Keratinocyte (primary cell): ENCODE data around the gene ANXA3. TPM values are rescaled to one million over a fixed set of nuclear protein-coding genes. Genes with fewer than 3 reads are reported as not detected.

Experiments used
- DNase-seq: peaks from one replicate; pipeline ENCODE4 v3.0.0-alpha.2; 2011; ENCODE audit warnings: low read depth, missing footprints, low spot score
- FAIRE-seq: peaks from 2 replicates; lab custom pipeline; 2011; peaks lifted over from hg19 to GRCh38; lab: Jason Lieb, UNC
- H2AFZ ChIP-seq: 2 replicates; pipeline ENCODE4 v1.6.0; 2012; ENCODE audit warnings: low read length, control low read depth, inconsistent platforms; ENCODE audit not compliant: control insufficient read depth
- H3K27ac ChIP-seq: 2 replicates; pipeline ENCODE4 v1.5.1; 2011; ENCODE audit warnings: low read length; ENCODE audit not compliant: control insufficient read depth, insufficient read depth
- H3K27me3 ChIP-seq: 3 replicates; pipeline ENCODE4 v1.6.0; 2011; ENCODE audit warnings: low read length; ENCODE audit not compliant: control insufficient read depth, insufficient read depth; ENCODE audit errors: extremely low read depth
- H3K36me3 ChIP-seq, 2 experiments: 2 replicates in 1 of 2; 3 replicates in 1 of 2; pipeline ENCODE4 v1.5.1; 2011; ENCODE audit warnings: low read length in 2 of 2, mild to moderate bottlenecking in 1 of 2; ENCODE audit not compliant: control insufficient read depth in 2 of 2, insufficient read depth in 2 of 2; ENCODE audit errors: extremely low read depth in 1 of 2
- H3K4me1 ChIP-seq: 3 replicates; pipeline ENCODE4 v1.5.1; 2011; ENCODE audit warnings: low read length; ENCODE audit not compliant: control insufficient read depth, insufficient read depth; ENCODE audit errors: extremely low read depth
- H3K4me2 ChIP-seq: 3 replicates; pipeline ENCODE4 v1.6.0; 2011; ENCODE audit warnings: low read depth, low read length; ENCODE audit not compliant: control insufficient read depth, insufficient read depth; ENCODE audit errors: extremely low read depth
- H3K4me3 ChIP-seq, 3 experiments: fragments of 200-600 bp in 1 of 3; sonication (generic) in 1 of 3; 2 replicates in 2 of 3; 3 replicates in 1 of 3; pipeline ENCODE4 v1.5.1; 2011 to 2016; ENCODE audit warnings: low read length in 3 of 3, mild to moderate bottlenecking in 3 of 3, control low read depth in 2 of 3, inconsistent platforms in 1 of 3, low read depth in 1 of 3, mixed read lengths in 1 of 3, mixed run types in 1 of 3, moderate library complexity in 1 of 3; ENCODE audit not compliant: control insufficient read depth in 2 of 3, insufficient read depth in 2 of 3; ENCODE audit errors: extremely low read depth in 1 of 3
- H3K79me2 ChIP-seq: 2 replicates; pipeline ENCODE4 v1.6.0; 2012; ENCODE audit warnings: low read length; ENCODE audit not compliant: control insufficient read depth, insufficient read depth
- H3K9ac ChIP-seq: 3 replicates; pipeline ENCODE4 v1.6.0; 2011; ENCODE audit warnings: low read length; ENCODE audit not compliant: control insufficient read depth, insufficient read depth; ENCODE audit errors: extremely low read depth
- H3K9me1 ChIP-seq: 3 replicates; pipeline ENCODE4 v1.6.0; 2011; ENCODE audit warnings: low read length; ENCODE audit not compliant: control insufficient read depth, insufficient read depth; ENCODE audit errors: extremely low read depth
- H3K9me3 ChIP-seq: 2 replicates; pipeline ENCODE4 v1.5.1; 2012; ENCODE audit warnings: low read depth, low read length; ENCODE audit not compliant: control insufficient read depth
- H4K20me1 ChIP-seq: 3 replicates; pipeline ENCODE4 v1.6.0; 2011; ENCODE audit warnings: low read length; ENCODE audit not compliant: control insufficient read depth, insufficient read depth; ENCODE audit errors: extremely low read depth
- CTCF ChIP-seq, 3 experiments: IDR thresholded peaks in 1 of 3; conservative IDR thresholded peaks in 1 of 3; optimal IDR thresholded peaks in 1 of 3; 2 replicates in 2 of 3; 3 replicates in 1 of 3; pipeline versions ENCODE3 to v1.5.1; 2011; ENCODE audit warnings: low read length in 3 of 3, mild to moderate bottlenecking in 3 of 3, moderate library complexity in 2 of 3, control low read depth in 1 of 3, inconsistent platforms in 1 of 3; ENCODE audit not compliant: insufficient read depth in 2 of 3; ENCODE audit errors: extremely low read depth in 1 of 3
- EZH2 ChIP-seq: IDR thresholded peaks from one replicate; pipeline ENCODE4 v1.6.1; 2012; ENCODE audit warnings: inconsistent platforms, mild to moderate bottlenecking, low read length, moderate library complexity
- dilution Hi-C: fragments of 300-500 bp; cut with MboI; formaldehyde crosslinking; loops from one replicate; pipeline ENCODE4 v1.7.0; 2020; ENCODE audit warnings: low sequenced_read_pairs; ENCODE audit not compliant: extremely low pct_ligation_motif_present
- polyA plus RNA-seq, 5 experiments: library from polyadenylated mRNA; depleted of rRNA in 3 of 5; stranded (reverse) in 3 of 5; stranded (forward) in 1 of 5; unstranded in 1 of 5; fragments of >200 nt; gene quantifications; 1 replicate in 1 of 5; 2 replicates in 3 of 5; 3 replicates in 1 of 5; pipeline versions ENCODE4 v1.2.1 to v1.2.3, GENCODE V29; 2011 to 2012; ENCODE audit warnings: missing spikeins in 2 of 5, low read depth in 1 of 5, low replicate concordance in 1 of 5

Gene ANXA3
- polyA plus RNA-seq, 1 donor (not counting 4 experiments of a cell fraction or from before 2014, with no cell fraction given): 463 TPM

DNA sequence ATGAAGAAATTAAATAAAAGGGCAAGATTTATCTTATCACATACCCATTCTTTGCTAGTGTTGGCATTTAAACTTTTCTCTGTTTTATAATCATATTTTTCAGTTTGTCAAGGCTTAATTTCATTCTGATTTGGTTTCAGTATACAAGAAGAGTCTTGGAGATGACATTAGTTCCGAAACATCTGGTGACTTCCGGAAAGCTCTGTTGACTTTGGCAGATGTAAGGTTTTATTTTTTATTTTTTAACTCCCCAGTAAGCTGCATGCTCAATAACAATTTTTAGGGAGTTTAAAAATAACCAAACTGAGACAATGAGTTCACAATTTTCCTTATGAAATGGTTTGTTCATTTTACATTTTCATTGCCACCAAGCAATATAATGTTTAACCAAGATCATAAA is 39.8 kb downstream of the ANXA3 start:
- Histone ChIP-seq H3K4me1 (peaks cover 10% of the 10 kb centered on the region), H3K9me1 (no peaks in the 10 kb centered on the region), H3K9ac (no peak overlapping the region), H3K79me2 (no peaks in the 10 kb centered on the region), H3K4me2 (no peak overlapping the region), H3K9me3 (no peaks in the 10 kb centered on the region), H3K36me3 (peaks cover 37 to 42% of the 10 kb centered on the region in 2 experiments), H3K27me3 (no peaks in the 10 kb centered on the region), H3K4me3 (no peak overlapping the region), H3K27ac (peak overlapping the region; percentile 73), H2AFZ (no peak overlapping the region), H4K20me1 (no peaks in the 10 kb centered on the region)
- DNase-seq (no peak), FAIRE-seq (no peak)
- dilution Hi-C loops: no loop called here
- no peak for TF ChIP-seq EZH2
- no peak for TF ChIP-seq CTCF (optimal IDR thresholded peaks at IDR 0.05 in 1 of 3, IDR thresholded peaks at IDR 0.05 in 1 of 3, conservative IDR thresholded peaks at IDR 0.05 in 1 of 3; ENCODE audit: extremely low read depth in 1 of 3, insufficient read depth in 2 of 3, low read length in 3 of 3)

DNA sequence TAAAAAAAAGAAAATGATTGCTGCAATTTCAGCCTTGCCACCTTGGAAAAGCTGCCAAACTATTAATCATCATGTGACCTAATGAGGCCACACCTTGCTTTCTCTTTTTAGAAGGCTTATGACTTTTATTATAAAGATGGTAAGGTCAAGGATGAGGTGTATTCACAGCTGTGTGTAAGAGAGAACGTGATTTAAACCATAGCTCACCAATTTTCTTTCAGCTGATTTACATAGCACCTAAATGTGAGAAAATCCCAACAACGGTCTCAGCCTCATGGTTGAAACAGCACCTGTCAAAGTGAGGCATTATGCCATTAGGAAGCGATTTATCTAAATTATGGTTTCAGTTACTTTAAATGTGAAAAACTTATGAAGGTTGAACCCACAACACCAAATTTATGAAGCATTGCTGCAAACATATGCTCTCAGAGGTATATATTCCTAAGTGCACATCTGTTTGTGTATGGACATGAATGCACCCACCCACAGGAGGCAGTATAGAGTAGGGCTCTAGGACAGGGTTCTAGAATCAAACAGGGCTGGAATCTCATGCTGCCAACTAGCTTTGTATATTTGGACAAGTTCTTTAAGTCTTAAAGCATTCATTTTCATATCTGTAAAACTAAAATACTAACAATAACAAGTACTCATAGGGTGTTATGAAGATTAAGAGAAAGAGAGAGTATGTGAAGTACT is 40.7 kb downstream of the ANXA3 start:
- Histone ChIP-seq H3K9me3 (no peaks in the 10 kb centered on the region), H3K27me3 (no peaks in the 10 kb centered on the region), H3K36me3 (peaks cover 34 to 41% of the 10 kb centered on the region in 2 experiments), H3K4me2 (no peak overlapping the region), H2AFZ (no peak overlapping the region), H3K79me2 (no peaks in the 10 kb centered on the region), H3K27ac (peak overlapping the region; percentile 73), H3K9ac (no peak overlapping the region), H4K20me1 (peaks cover 1% of the 10 kb centered on the region), H3K9me1 (no peaks in the 10 kb centered on the region), H3K4me1 (peaks cover 10% of the 10 kb centered on the region), H3K4me3 (no peak overlapping the region)
- no peak for DNase-seq
- FAIRE-seq: peak; percentile 43
- dilution Hi-C loops: no loop called here
- TF ChIP-seq EZH2 (no peak), CTCF (optimal IDR thresholded peaks at IDR 0.05 in 1 of 3, IDR thresholded peaks at IDR 0.05 in 1 of 3, conservative IDR thresholded peaks at IDR 0.05 in 1 of 3; ENCODE audit: extremely low read depth in 1 of 3, insufficient read depth in 2 of 3, low read length in 3 of 3) (peak; percentile 32 to 53 (median 45))
